DND-41 (cell line): ENCODE measurements around the gene FIBCD1.

Source experiments
- CTCF ChIP-seq: IDR thresholded peaks from 2 replicates; pipeline ENCODE4 v1.5.1; 2012; ENCODE audit warnings: borderline replicate concordance, low read length, moderate library complexity, mild to moderate bottlenecking; ENCODE audit not compliant: poor library complexity, severe bottlenecking; ENCODE audit errors: extremely low read depth
- EZH2 ChIP-seq: IDR thresholded peaks from 3 replicates; pipeline ENCODE4 v1.6.1; 2012; ENCODE audit warnings: borderline replicate concordance, low read depth, mild to moderate bottlenecking, moderate library complexity, low read length, inconsistent platforms; ENCODE audit not compliant: severe bottlenecking

- no peak for TF ChIP-seq CTCF
- no peak for TF ChIP-seq EZH2
Observed at GRCh38 chr9:130971294-130971849, 32.3 kb upstream of the FIBCD1 start.
